Keratinocyte (primary cell): Measurements from ENCODE around the gene MPPED1. TPM values are rescaled to one million over a fixed set of nuclear protein-coding genes. Genes with fewer than 3 reads are reported as not detected.

Source experiments
- DNase-seq: peaks from one replicate; pipeline ENCODE4 v3.0.0-alpha.2; 2011; ENCODE audit warnings: low read depth, missing footprints, low spot score
- FAIRE-seq: peaks from 2 replicates; lab custom pipeline; 2011; peaks lifted over from hg19 to GRCh38; lab: Jason Lieb, UNC
- H2AFZ ChIP-seq: 2 replicates; pipeline ENCODE4 v1.6.0; 2012; ENCODE audit warnings: low read length, control low read depth, inconsistent platforms; ENCODE audit not compliant: control insufficient read depth
- H3K27ac ChIP-seq: 2 replicates; pipeline ENCODE4 v1.5.1; 2011; ENCODE audit warnings: low read length; ENCODE audit not compliant: control insufficient read depth, insufficient read depth
- H3K27me3 ChIP-seq: 3 replicates; pipeline ENCODE4 v1.6.0; 2011; ENCODE audit warnings: low read length; ENCODE audit not compliant: control insufficient read depth, insufficient read depth; ENCODE audit errors: extremely low read depth
- H3K36me3 ChIP-seq, 2 experiments: 2 replicates in 1 of 2; 3 replicates in 1 of 2; pipeline ENCODE4 v1.5.1; 2011; ENCODE audit warnings: low read length in 2 of 2, mild to moderate bottlenecking in 1 of 2; ENCODE audit not compliant: control insufficient read depth in 2 of 2, insufficient read depth in 2 of 2; ENCODE audit errors: extremely low read depth in 1 of 2
- H3K4me1 ChIP-seq: 3 replicates; pipeline ENCODE4 v1.5.1; 2011; ENCODE audit warnings: low read length; ENCODE audit not compliant: control insufficient read depth, insufficient read depth; ENCODE audit errors: extremely low read depth
- H3K4me2 ChIP-seq: 3 replicates; pipeline ENCODE4 v1.6.0; 2011; ENCODE audit warnings: low read depth, low read length; ENCODE audit not compliant: control insufficient read depth, insufficient read depth; ENCODE audit errors: extremely low read depth
- H3K4me3 ChIP-seq, 3 experiments: fragments of 200-600 bp in 1 of 3; sonication (generic) in 1 of 3; 2 replicates in 2 of 3; 3 replicates in 1 of 3; pipeline ENCODE4 v1.5.1; 2011 to 2016; ENCODE audit warnings: low read length in 3 of 3, mild to moderate bottlenecking in 3 of 3, control low read depth in 2 of 3, inconsistent platforms in 1 of 3, low read depth in 1 of 3, mixed read lengths in 1 of 3, mixed run types in 1 of 3, moderate library complexity in 1 of 3; ENCODE audit not compliant: control insufficient read depth in 2 of 3, insufficient read depth in 2 of 3; ENCODE audit errors: extremely low read depth in 1 of 3
- H3K79me2 ChIP-seq: 2 replicates; pipeline ENCODE4 v1.6.0; 2012; ENCODE audit warnings: low read length; ENCODE audit not compliant: control insufficient read depth, insufficient read depth
- H3K9ac ChIP-seq: 3 replicates; pipeline ENCODE4 v1.6.0; 2011; ENCODE audit warnings: low read length; ENCODE audit not compliant: control insufficient read depth, insufficient read depth; ENCODE audit errors: extremely low read depth
- H3K9me1 ChIP-seq: 3 replicates; pipeline ENCODE4 v1.6.0; 2011; ENCODE audit warnings: low read length; ENCODE audit not compliant: control insufficient read depth, insufficient read depth; ENCODE audit errors: extremely low read depth
- H3K9me3 ChIP-seq: 2 replicates; pipeline ENCODE4 v1.5.1; 2012; ENCODE audit warnings: low read depth, low read length; ENCODE audit not compliant: control insufficient read depth
- H4K20me1 ChIP-seq: 3 replicates; pipeline ENCODE4 v1.6.0; 2011; ENCODE audit warnings: low read length; ENCODE audit not compliant: control insufficient read depth, insufficient read depth; ENCODE audit errors: extremely low read depth
- CTCF ChIP-seq, 3 experiments: IDR thresholded peaks in 1 of 3; conservative IDR thresholded peaks in 1 of 3; optimal IDR thresholded peaks in 1 of 3; 2 replicates in 2 of 3; 3 replicates in 1 of 3; pipeline versions ENCODE3 to v1.5.1; 2011; ENCODE audit warnings: low read length in 3 of 3, mild to moderate bottlenecking in 3 of 3, moderate library complexity in 2 of 3, control low read depth in 1 of 3, inconsistent platforms in 1 of 3; ENCODE audit not compliant: insufficient read depth in 2 of 3; ENCODE audit errors: extremely low read depth in 1 of 3
- EZH2 ChIP-seq: IDR thresholded peaks from one replicate; pipeline ENCODE4 v1.6.1; 2012; ENCODE audit warnings: inconsistent platforms, mild to moderate bottlenecking, low read length, moderate library complexity
- dilution Hi-C: fragments of 300-500 bp; cut with MboI; formaldehyde crosslinking; loops from one replicate; pipeline ENCODE4 v1.7.0; 2020; ENCODE audit warnings: low sequenced_read_pairs; ENCODE audit not compliant: extremely low pct_ligation_motif_present
- polyA plus RNA-seq, 5 experiments: library from polyadenylated mRNA; depleted of rRNA in 3 of 5; stranded (reverse) in 3 of 5; stranded (forward) in 1 of 5; unstranded in 1 of 5; fragments of >200 nt; gene quantifications; 1 replicate in 1 of 5; 2 replicates in 3 of 5; 3 replicates in 1 of 5; pipeline versions ENCODE4 v1.2.1 to v1.2.3, GENCODE V29; 2011 to 2012; ENCODE audit warnings: missing spikeins in 2 of 5, low read depth in 1 of 5, low replicate concordance in 1 of 5

MPPED1 gene
- polyA plus RNA-seq, 1 donor (not counting 4 experiments of a cell fraction or from before 2014, with no cell fraction given): not detected

- Histone ChIP-seq H3K9ac (no peak overlapping the region), H3K9me1 (no peaks in the 10 kb centered on the region), H3K27me3 (no peaks in the 10 kb centered on the region), H3K9me3 (no peaks in the 10 kb centered on the region), H3K4me1 (no peaks in the 10 kb centered on the region), H4K20me1 (no peaks in the 10 kb centered on the region), H3K4me2 (no peak overlapping the region), H3K79me2 (no peaks in the 10 kb centered on the region), H2AFZ (no peak overlapping the region), H3K4me3 (no peak overlapping the region), H3K27ac (no peak overlapping the region), H3K36me3 (no peaks in the 10 kb centered on the region)
- no peak for DNase-seq
- no peak for FAIRE-seq
- dilution Hi-C loops: no loop called here
- TF ChIP-seq CTCF (optimal IDR thresholded peaks at IDR 0.05 in 1 of 3, IDR thresholded peaks at IDR 0.05 in 1 of 3, conservative IDR thresholded peaks at IDR 0.05 in 1 of 3; ENCODE audit: extremely low read depth in 1 of 3, insufficient read depth in 2 of 3, low read length in 3 of 3): no peak
- no peak for TF ChIP-seq EZH2
Observed at GRCh38 chr22:43467216-43467940, 55.6 kb downstream of the MPPED1 start.

- Histone ChIP-seq H2AFZ (no peak overlapping the region), H3K9me1 (no peaks in the 10 kb centered on the region), H3K4me3 (no peak overlapping the region), H3K36me3 (no peaks in the 10 kb centered on the region), H3K79me2 (no peaks in the 10 kb centered on the region), H3K4me1 (no peaks in the 10 kb centered on the region), H3K9me3 (no peaks in the 10 kb centered on the region), H3K27me3 (no peaks in the 10 kb centered on the region), H4K20me1 (no peaks in the 10 kb centered on the region), H3K4me2 (no peak overlapping the region), H3K27ac (no peak overlapping the region), H3K9ac (no peak overlapping the region)
- no peak for TF ChIP-seq EZH2
- TF ChIP-seq CTCF (optimal IDR thresholded peaks at IDR 0.05 in 1 of 3, IDR thresholded peaks at IDR 0.05 in 1 of 3, conservative IDR thresholded peaks at IDR 0.05 in 1 of 3; ENCODE audit: extremely low read depth in 1 of 3, insufficient read depth in 2 of 3, low read length in 3 of 3): no peak
- dilution Hi-C loops: no loop called here
- DNase-seq (no peak), FAIRE-seq (no peak)
Observed at GRCh38 chr22:43470253-43470652, 58.4 kb downstream of the MPPED1 start.
